HEK293T (cell line): ENCODE results near the gene C1GALT1.

Source experiments
- CTCF ChIA-PET: fragments of 350-600 bp; formaldehyde crosslinking; extraction: SDS; loops from one replicate; lab custom pipeline; 2021; ENCODE audit warnings: antibody characterized with exemption, inconsistent platforms; lab: Yijun Ruan, JAX
- POLR2A ChIA-PET: fragments of 350-600 bp; formaldehyde crosslinking; extraction: SDS; loops from one replicate; lab custom pipeline; 2020; ENCODE audit warnings: antibody characterized with exemption, inconsistent platforms; lab: Yijun Ruan, JAX
- DNase-seq: peaks from one replicate; pipeline ENCODE4 v3.0.0; 2012; ENCODE audit warnings: mixed read lengths; ENCODE audit errors: extremely low spot score
- ARNT ChIP-seq: fragments of 450-650 bp; IDR thresholded peaks from 2 replicates; pipeline ENCODE4 v1.6.1; 2017; ENCODE audit warnings: mild to moderate bottlenecking
- BHLHE40 ChIP-seq: fragments of 450-650 bp; IDR thresholded peaks from 2 replicates; pipeline ENCODE4 v1.6.1; 2016; ENCODE audit warnings: mild to moderate bottlenecking, moderate library complexity, borderline replicate concordance
- CTBP1 ChIP-seq: fragments of 450-650 bp; IDR thresholded peaks from 2 replicates; pipeline ENCODE4 v1.6.1; 2016; ENCODE audit warnings: borderline replicate concordance
- ELF4 ChIP-seq: fragments of 450-650 bp; IDR thresholded peaks from 2 replicates; pipeline ENCODE4 v1.6.1; 2017; ENCODE audit warnings: antibody characterized with exemption
- FOXA1 ChIP-seq: fragments of 450-650 bp; IDR thresholded peaks from 2 replicates; pipeline ENCODE4 v1.6.1; 2016; ENCODE audit warnings: mild to moderate bottlenecking
- FOXK2 ChIP-seq: fragments of 450-650 bp; IDR thresholded peaks from 2 replicates; pipeline ENCODE4 v1.6.1; 2016; ENCODE audit warnings: mild to moderate bottlenecking
- FOXM1 ChIP-seq: fragments of 450-650 bp; IDR thresholded peaks from 2 replicates; pipeline ENCODE4 v1.6.1; 2017; ENCODE audit warnings: mild to moderate bottlenecking, borderline replicate concordance
- HDGF ChIP-seq: fragments of 450-650 bp; IDR thresholded peaks from 2 replicates; pipeline ENCODE4 v1.6.1; 2017; ENCODE audit warnings: antibody characterized with exemption, borderline replicate concordance
- L3MBTL2 ChIP-seq: fragments of 450-650 bp; conservative IDR thresholded peaks from 2 replicates; pipeline ENCODE4 v1.6.1; 2016; ENCODE audit warnings: mild to moderate bottlenecking
- LEF1 ChIP-seq: fragments of 450-650 bp; IDR thresholded peaks from 2 replicates; pipeline ENCODE4 v1.6.1; 2017; ENCODE audit warnings: mild to moderate bottlenecking, borderline replicate concordance
- NFRKB ChIP-seq: fragments of 450-650 bp; IDR thresholded peaks from 2 replicates; pipeline ENCODE4 v1.6.1; 2016; ENCODE audit warnings: mild to moderate bottlenecking, moderate library complexity
- PKNOX1 ChIP-seq: fragments of 450-650 bp; IDR thresholded peaks from 2 replicates; pipeline ENCODE4 v1.6.1; 2016
- SP1 ChIP-seq: fragments of 450-650 bp; IDR thresholded peaks from 2 replicates; pipeline ENCODE4 v1.6.1; 2017
- SUZ12 ChIP-seq: fragments of 450-650 bp; IDR thresholded peaks from 2 replicates; pipeline ENCODE4 v1.6.1; 2016; ENCODE audit warnings: mild to moderate bottlenecking
- TARDBP ChIP-seq: fragments of 450-650 bp; IDR thresholded peaks from 2 replicates; pipeline ENCODE4 v1.6.1; 2016
- ZNF384 ChIP-seq: fragments of 450-650 bp; IDR thresholded peaks from 2 replicates; pipeline ENCODE4 v1.6.1; 2016

C1GALT1 gene

GRCh38 chr7:7292085-7292484, 109.7 kb downstream of the C1GALT1 start:
- DNase-seq, result no peak
- POLR2A ChIA-PET, result no interaction called here
- CTCF ChIA-PET, result interaction anchor here (0.6 kb wide), 1 partner anchor 29 kb away, joined by 4 read pairs; no protein-coding TSS in a partner anchor
- TF ChIP-seq SP1, result no peak
- no peak for TF ChIP-seq LEF1
- no peak for TF ChIP-seq ELF4
- TF ChIP-seq FOXK2, result no peak
- no peak for TF ChIP-seq FOXA1
- no peak for TF ChIP-seq L3MBTL2
- TF ChIP-seq FOXM1, result no peak
- no peak for TF ChIP-seq PKNOX1
- no peak for TF ChIP-seq CTBP1
- TF ChIP-seq ZNF384, result no peak
- TF ChIP-seq TARDBP, result no peak
- no peak for TF ChIP-seq NFRKB
- TF ChIP-seq ARNT, result no peak
- no peak for TF ChIP-seq HDGF
- no peak for TF ChIP-seq SUZ12
- TF ChIP-seq BHLHE40, result no peak

- no peak for DNase-seq
- ChIA-PET CTCF (no interaction called here), POLR2A (no interaction called here)
- TF ChIP-seq FOXK2, result no peak
- no peak for TF ChIP-seq SUZ12
- no peak for TF ChIP-seq FOXA1
- TF ChIP-seq ZNF384, result no peak
These were observed 110.3 kb downstream of the C1GALT1 start for GRCh38 chr7:7292608-7293007.

- ChIA-PET CTCF (no interaction called here), POLR2A (no interaction called here)
- TF ChIP-seq ZNF384, result no peak
- no peak for TF ChIP-seq TARDBP
These were observed 110.7 kb downstream of the C1GALT1 start for GRCh38 chr7:7293092-7293491.

GRCh38 chr7:7294911-7295310, 112.6 kb downstream of the C1GALT1 start:
- DNase-seq, result no peak
- no peak for TF ChIP-seq FOXK2
- no peak for TF ChIP-seq ARNT
- no peak for TF ChIP-seq ZNF384
- TF ChIP-seq CTBP1, result no peak
- POLR2A ChIA-PET, result no interaction called here
- CTCF ChIA-PET, result no interaction called here

More at GRCh38 chr7:7293092-7293491, 110.7 kb downstream of the C1GALT1 start:
- no peak for DNase-seq
